SU-DHL-6 (cell line): Measurements from ENCODE around the gene KCNN3.

Experiments
- CTCF ChIP-seq: fragments of 200-600 bp; sonication (generic); IDR thresholded peaks from one replicate; pipeline ENCODE4 v1.5.1; 2017; ENCODE audit warnings: antibody characterized with exemption, mild to moderate bottlenecking, low read length, moderate library complexity; ENCODE audit not compliant: insufficient read depth, poor library complexity, severe bottlenecking
- EZH2phosphoT487 ChIP-seq: fragments of 200-600 bp; sonication (generic), shearing (Covaris generic); conservative IDR thresholded peaks from 2 replicates; pipeline ENCODE4 v1.6.1; 2018; ENCODE audit warnings: mild to moderate bottlenecking, antibody characterized with exemption, low read length, moderate library complexity, mixed read lengths

- TF ChIP-seq CTCF (peak; percentile 63), EZH2phosphoT487 (no peak)
Measured at GRCh38 chr1:154878371-154879037, 8.4 kb upstream of the KCNN3 start.
